ENCODE data around the gene CCL11.

The CCL11 gene

DNA sequence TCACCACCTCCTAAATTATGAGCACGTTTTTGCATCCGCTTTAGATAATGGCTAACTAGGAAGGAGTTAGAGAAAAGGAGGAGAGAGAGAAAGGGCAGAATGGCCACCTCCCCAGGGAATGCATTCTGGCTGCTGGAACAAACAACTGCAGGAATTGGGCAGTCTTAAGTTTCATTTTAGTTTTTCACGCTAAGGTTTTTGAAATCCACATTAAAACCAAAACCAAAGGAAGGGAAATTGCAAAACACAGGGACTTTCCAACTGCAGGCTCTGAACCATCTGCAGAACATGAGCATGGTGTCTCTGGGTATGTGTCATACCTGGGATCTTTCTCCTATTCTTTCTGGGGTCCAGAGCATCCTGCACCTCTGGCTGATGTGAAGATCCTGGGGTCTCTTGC, 21.6 kb downstream of the CCL11 start:
- no peak for DNase-seq (ENCODE audit: low read depth)
- no peak overlapping the region for H3K4me3 ChIP-seq (ENCODE audit: low read depth, low read length)
- TF ChIP-seq CTCF (IDR thresholded peaks at IDR 0.05; ENCODE audit: low read depth, low read length, missing control alignments) = no peak
- in situ Hi-C loops (cut with HindIII; ENCODE audit: low sequenced_read_pairs) = loop anchor here (25.0 kb wide), 1 partner anchor 230 kb away; no protein-coding TSS in a partner anchor

GRCh38 chr17:34308371-34308770, 22.8 kb downstream of the CCL11 start:
- in situ Hi-C loops (cut with HindIII; ENCODE audit: low sequenced_read_pairs) = loop anchor here (25.0 kb wide), 1 partner anchor 229 kb away; no protein-coding TSS in a partner anchor
- DNase-seq (ENCODE audit: low read depth) = no peak
- TF ChIP-seq CTCF (IDR thresholded peaks at IDR 0.05; ENCODE audit: low read depth, low read length, missing control alignments) = no peak
- H3K4me3 ChIP-seq (ENCODE audit: low read depth, low read length) = no peak overlapping the region

GRCh38 chr17:34311291-34311690, 25.7 kb downstream of the CCL11 start:
- in situ Hi-C loops (cut with HindIII; ENCODE audit: low sequenced_read_pairs) = loop anchor here (25.0 kb wide), 1 partner anchor 226 kb away; no protein-coding TSS in a partner anchor
- H3K4me3 ChIP-seq (ENCODE audit: low read depth, low read length) = no peak overlapping the region
- no peak for TF ChIP-seq CTCF (IDR thresholded peaks at IDR 0.05; ENCODE audit: low read depth, low read length, missing control alignments)
- DNase-seq (ENCODE audit: low read depth) = no peak

DNA sequence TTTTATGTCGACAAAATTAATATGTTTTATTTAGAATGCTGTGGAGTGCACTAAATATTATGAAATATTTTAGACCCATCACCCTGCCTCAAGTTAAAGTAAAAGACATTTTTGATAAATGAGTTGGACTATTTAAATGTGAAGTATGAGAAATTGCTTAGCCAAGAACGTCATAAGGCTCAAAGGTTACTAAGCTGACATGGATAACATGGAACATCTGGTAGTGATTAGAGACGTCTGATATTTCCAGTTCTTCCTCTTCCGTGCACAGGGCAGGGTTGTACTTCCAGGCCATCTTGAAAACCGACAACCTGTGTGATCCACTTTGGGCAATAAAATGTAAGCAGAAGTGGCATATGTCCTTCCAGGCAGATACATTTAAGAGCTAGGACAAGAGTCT, 26.5 kb downstream of the CCL11 start:
- DNase-seq (ENCODE audit: low read depth) = no peak
- no peak overlapping the region for H3K4me3 ChIP-seq (ENCODE audit: low read depth, low read length)
- in situ Hi-C loops (cut with HindIII; ENCODE audit: low sequenced_read_pairs) = loop anchor here (25.0 kb wide), 1 partner anchor 225 kb away; no protein-coding TSS in a partner anchor
- TF ChIP-seq CTCF (IDR thresholded peaks at IDR 0.05; ENCODE audit: low read depth, low read length, missing control alignments) = no peak

DNA sequence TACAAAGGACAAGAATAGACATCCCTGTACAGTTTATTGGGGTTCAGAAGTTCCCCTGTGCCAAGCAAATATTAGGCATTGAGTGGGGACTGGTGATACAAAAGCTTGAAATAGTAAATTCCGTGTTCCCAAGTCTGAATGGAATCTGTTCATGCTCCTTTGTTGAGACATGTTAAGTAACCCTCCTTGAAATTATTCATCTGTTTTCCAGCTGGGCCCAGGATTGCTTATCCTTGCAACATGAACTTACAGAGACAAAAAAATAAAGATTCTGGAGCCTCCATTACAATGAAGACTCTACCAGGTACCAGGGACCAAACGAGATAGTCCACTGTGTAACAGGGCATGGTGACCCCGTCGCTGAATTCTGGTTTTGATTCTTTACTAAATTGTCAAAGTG, 27.6 kb downstream of the CCL11 start:
- no peak overlapping the region for H3K4me3 ChIP-seq (ENCODE audit: low read depth, low read length)
- DNase-seq (ENCODE audit: low read depth) = no peak
- TF ChIP-seq CTCF (IDR thresholded peaks at IDR 0.05; ENCODE audit: low read depth, low read length, missing control alignments) = no peak
- in situ Hi-C loops (cut with HindIII; ENCODE audit: low sequenced_read_pairs) = loop anchor here (25.0 kb wide), 1 partner anchor 224 kb away; no protein-coding TSS in a partner anchor

- TF ChIP-seq CTCF (IDR thresholded peaks at IDR 0.05; ENCODE audit: low read depth, low read length, missing control alignments) = no peak
- DNase-seq (ENCODE audit: low read depth) = no peak
- in situ Hi-C loops (cut with HindIII; ENCODE audit: low sequenced_read_pairs) = loop anchor here (25.0 kb wide), 1 partner anchor 223 kb away; no protein-coding TSS in a partner anchor
- no peak overlapping the region for H3K4me3 ChIP-seq (ENCODE audit: low read depth, low read length)
Measured at GRCh38 chr17:34314279-34314678, 28.7 kb downstream of the CCL11 start.
